ENCODE data around the gene MACROD1. TPM values are rescaled to one million over a fixed set of nuclear protein-coding genes. Genes with fewer than 3 reads are reported as not detected.

Gene MACROD1
- total and polyA plus RNA-seq, 9 of the 15 experiments (the other 6 are each of a cell fraction or from before 2014, with no cell fraction given) = 1.1 to 60.0 (median 26.4) TPM

DNA sequence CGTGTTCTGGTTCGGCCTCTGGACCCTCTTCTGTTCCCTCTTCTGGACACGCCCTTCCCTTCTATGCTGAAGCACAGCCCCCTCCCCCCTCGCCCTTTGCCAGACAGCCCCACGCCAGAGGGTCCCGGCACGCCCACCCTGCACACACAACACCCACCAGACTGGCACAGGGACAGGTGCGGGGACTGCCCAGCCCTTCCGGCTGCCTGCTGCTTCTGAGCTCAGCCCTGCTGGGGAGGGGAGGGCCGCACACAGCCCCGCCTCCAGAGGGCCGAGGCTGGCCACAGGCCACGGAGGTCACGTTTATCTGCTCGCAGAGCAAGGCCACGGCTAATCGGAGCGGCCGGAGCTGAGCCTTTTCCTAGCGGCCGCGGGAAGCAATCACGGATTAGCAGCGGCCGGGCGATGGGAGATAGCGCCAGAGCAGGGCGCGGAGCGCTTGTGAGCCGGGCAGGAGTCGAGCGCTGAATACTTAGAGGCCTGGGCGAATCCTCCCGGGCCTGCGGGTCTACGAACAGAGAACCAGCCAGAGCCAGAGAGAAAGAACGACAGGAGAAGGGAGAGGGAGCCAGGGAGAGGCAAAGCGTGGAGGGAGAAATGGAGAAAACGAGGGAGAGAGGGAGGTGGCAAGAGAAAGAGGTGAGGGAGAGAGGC lies 158.2 kb downstream of the MACROD1 start (continued):
- peak; percentile 65; the same call in 1 of the 2 replicates for TF ChIP-seq SMARCC2 (IDR thresholded peaks at IDR 0.05; ENCODE audit: low read depth)
- TF ChIP-seq, protein P1, sequence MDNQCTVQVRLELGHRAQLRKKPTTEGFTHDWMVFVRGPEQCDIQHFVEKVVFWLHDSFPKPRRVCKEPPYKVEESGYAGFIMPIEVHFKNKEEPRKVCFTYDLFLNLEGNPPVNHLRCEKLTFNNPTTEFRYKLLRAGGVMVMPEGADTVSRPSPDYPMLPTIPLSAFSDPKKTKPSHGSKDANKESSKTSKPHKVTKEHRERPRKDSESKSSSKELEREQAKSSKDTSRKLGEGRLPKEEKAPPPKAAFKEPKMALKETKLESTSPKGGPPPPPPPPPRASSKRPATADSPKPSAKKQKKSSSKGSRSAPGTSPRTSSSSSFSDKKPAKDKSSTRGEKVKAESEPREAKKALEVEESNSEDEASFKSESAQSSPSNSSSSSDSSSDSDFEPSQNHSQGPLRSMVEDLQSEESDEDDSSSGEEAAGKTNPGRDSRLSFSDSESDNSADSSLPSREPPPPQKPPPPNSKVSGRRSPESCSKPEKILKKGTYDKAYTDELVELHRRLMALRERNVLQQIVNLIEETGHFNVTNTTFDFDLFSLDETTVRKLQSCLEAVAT (IDR thresholded peaks at IDR 0.05) = peak in 1 of 2 experiments; percentile 87; a peak in 2 of 4 replicates
- no peak; the same call in 1 of the 2 replicates for TF ChIP-seq ZBTB7A (IDR thresholded peaks at IDR 0.05; ENCODE audit: borderline replicate concordance, control insufficient read depth, low read depth, low read length)
- peak; percentile 77; the same call in 1 of the 2 replicates for TF ChIP-seq LCOR (CRISPR knock-in tag; IDR thresholded peaks at IDR 0.05)
- TF ChIP-seq RBBP5 (IDR thresholded peaks at IDR 0.05; ENCODE audit: borderline replicate concordance, insufficient read depth, low read length, poor library complexity, severe bottlenecking) = no peak
- TF ChIP-seq, protein P2, sequence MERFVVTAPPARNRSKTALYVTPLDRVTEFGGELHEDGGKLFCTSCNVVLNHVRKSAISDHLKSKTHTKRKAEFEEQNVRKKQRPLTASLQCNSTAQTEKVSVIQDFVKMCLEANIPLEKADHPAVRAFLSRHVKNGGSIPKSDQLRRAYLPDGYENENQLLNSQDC (CRISPR knock-in tag; IDR thresholded peaks at IDR 0.05) = no peak
- TF ChIP-seq ZNF224 (CRISPR knock-in tag; IDR thresholded peaks at IDR 0.05) = no peak
- 0 out of 2 replicates have a peak, but pooled peaks have one; percentile 65 for TF ChIP-seq HDAC8 (tag; IDR thresholded peaks at IDR 0.05)
- TF ChIP-seq ZEB2 (IDR thresholded peaks at IDR 0.05) = 0 out of 2 replicates have a peak, but pooled peaks have one; percentile 21
- TF ChIP-seq SOX6 (IDR thresholded peaks at IDR 0.05) = peak; percentile 89
- no peak for TF ChIP-seq U2AF2 (optimal IDR thresholded peaks at IDR 0.05; ENCODE audit: low read depth, low read length)
- TF ChIP-seq PHF20 (IDR thresholded peaks at IDR 0.05; ENCODE audit: partially characterized antibody) = peak; percentile 70
- no peak for TF ChIP-seq FOS (IDR thresholded peaks at IDR 0.05; ENCODE audit: extremely low read depth, insufficient read length)
- peak; percentile 60 for TF ChIP-seq ZNF512 (tag; IDR thresholded peaks at IDR 0.05)
- TF ChIP-seq HDGF (IDR thresholded peaks at IDR 0.05) = no peak
- TF ChIP-seq ZNF316 (IDR thresholded peaks at IDR 0.05) = no peak
- TF ChIP-seq SETDB1 (IDR thresholded peaks at IDR 0.05; ENCODE audit: low read length) = no peak
- peak; percentile 97 for TF ChIP-seq CCNT2 (IDR thresholded peaks at IDR 0.05; ENCODE audit: borderline replicate concordance, extremely low read depth, insufficient read length, low read depth, low read length)
- no peak for TF ChIP-seq HMBOX1 (IDR thresholded peaks at IDR 0.05)
- no peak for TF ChIP-seq MCM2 (IDR thresholded peaks at IDR 0.05; ENCODE audit: low read depth)
- no peak for TF ChIP-seq MYBL2 (IDR thresholded peaks at IDR 0.05; ENCODE audit: low read depth)
- no peak for TF ChIP-seq MYBL2 (CRISPR knock-in tag; IDR thresholded peaks at IDR 0.05; ENCODE audit: borderline replicate concordance)
- TF ChIP-seq DIDO1 (tag; IDR thresholded peaks at IDR 0.05; ENCODE audit: low read depth) = no peak
- peak; percentile 92 for TF ChIP-seq KLF16 (IDR thresholded peaks at IDR 0.05)
- peak; percentile 53; the same call in 1 of the 2 replicates for TF ChIP-seq MEF2A (IDR thresholded peaks at IDR 0.05; ENCODE audit: control insufficient read depth, low read depth, low read length)
- no peak for TF ChIP-seq ZNF551 (CRISPR knock-in tag; IDR thresholded peaks at IDR 0.05)
